Measurements from ENCODE around the gene DAZL.

GRCh38 chr3:16604887-16605602 is at the start of gene DAZL:
- TF ChIP-seq, protein P1, sequence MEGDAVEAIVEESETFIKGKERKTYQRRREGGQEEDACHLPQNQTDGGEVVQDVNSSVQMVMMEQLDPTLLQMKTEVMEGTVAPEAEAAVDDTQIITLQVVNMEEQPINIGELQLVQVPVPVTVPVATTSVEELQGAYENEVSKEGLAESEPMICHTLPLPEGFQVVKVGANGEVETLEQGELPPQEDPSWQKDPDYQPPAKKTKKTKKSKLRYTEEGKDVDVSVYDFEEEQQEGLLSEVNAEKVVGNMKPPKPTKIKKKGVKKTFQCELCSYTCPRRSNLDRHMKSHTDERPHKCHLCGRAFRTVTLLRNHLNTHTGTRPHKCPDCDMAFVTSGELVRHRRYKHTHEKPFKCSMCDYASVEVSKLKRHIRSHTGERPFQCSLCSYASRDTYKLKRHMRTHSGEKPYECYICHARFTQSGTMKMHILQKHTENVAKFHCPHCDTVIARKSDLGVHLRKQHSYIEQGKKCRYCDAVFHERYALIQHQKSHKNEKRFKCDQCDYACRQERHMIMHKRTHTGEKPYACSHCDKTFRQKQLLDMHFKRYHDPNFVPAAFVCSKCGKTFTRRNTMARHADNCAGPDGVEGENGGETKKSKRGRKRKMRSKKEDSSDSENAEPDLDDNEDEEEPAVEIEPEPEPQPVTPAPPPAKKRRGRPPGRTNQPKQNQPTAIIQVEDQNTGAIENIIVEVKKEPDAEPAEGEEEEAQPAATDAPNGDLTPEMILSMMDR (IDR thresholded peaks at IDR 0.05), result no peak
- TF ChIP-seq EP300 (IDR thresholded peaks at IDR 0.05), result no peak
- no peak for TF ChIP-seq POLR2AphosphoS5 (IDR thresholded peaks at IDR 0.05)
- no peak for TF ChIP-seq POLR2A (IDR thresholded peaks at IDR 0.05)

Data from stomach (tissue), 4 donors.